PC-9 (cell line): Measurements from ENCODE around the gene CSNK1D.

ENCODE experiments used
- EZH2 ChIP-seq: fragments of 200-600 bp; sonication (generic); IDR thresholded peaks from 2 replicates; pipeline ENCODE4 v1.8.0; 2017; ENCODE audit warnings: antibody characterized with exemption, low read depth
- TF ChIP-seq, protein P1 (sequence below): fragments of 200-600 bp; sonication (generic); conservative IDR thresholded peaks from 2 replicates; pipeline ENCODE4 v1.6.1; 2017; ENCODE audit warnings: mixed run types, antibody characterized with exemption, mild to moderate bottlenecking, moderate library complexity

DNA sequence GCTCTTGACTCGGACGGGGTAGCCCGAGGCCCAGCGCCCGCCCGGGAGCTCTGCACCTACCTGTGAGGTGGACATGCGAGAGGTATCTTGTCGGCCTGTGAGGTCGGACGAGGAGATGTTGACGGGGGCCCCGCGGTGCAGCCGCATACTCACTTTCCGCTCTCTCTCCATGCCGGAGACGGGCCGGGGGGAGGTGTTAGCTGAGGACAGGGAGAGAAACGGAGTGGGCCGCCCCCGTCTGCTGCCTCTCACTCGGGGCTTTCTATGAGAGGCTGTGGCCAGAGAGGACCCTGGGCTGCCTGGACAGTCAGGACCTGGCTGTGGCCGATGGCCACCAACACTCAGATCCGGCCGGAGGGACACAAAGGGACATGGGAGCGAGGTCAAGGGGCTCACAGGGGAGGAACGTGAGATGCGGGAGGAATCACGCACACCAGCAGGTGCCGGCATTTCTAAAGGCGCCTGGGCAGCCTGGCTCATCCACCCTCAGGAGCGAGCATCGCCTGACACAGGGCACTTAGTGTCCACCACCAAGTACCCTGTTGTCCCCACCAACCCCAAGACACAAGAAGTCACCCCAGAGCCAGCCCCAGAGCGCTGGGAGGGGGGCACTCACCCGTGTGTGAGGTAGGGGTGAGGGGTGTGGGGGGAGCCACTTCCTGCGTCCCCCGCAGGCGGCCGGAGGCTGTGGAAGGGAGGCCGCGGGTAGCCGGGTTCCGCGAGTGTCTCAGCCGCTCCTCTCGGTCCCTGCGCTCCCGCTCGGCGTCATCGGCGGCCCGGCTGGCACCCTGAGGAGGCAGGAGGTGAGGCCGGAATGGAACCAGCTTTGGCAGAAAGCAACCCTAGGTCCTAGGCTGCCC, 24.5 kb downstream of the CSNK1D start:
- TF ChIP-seq, protein P1, sequence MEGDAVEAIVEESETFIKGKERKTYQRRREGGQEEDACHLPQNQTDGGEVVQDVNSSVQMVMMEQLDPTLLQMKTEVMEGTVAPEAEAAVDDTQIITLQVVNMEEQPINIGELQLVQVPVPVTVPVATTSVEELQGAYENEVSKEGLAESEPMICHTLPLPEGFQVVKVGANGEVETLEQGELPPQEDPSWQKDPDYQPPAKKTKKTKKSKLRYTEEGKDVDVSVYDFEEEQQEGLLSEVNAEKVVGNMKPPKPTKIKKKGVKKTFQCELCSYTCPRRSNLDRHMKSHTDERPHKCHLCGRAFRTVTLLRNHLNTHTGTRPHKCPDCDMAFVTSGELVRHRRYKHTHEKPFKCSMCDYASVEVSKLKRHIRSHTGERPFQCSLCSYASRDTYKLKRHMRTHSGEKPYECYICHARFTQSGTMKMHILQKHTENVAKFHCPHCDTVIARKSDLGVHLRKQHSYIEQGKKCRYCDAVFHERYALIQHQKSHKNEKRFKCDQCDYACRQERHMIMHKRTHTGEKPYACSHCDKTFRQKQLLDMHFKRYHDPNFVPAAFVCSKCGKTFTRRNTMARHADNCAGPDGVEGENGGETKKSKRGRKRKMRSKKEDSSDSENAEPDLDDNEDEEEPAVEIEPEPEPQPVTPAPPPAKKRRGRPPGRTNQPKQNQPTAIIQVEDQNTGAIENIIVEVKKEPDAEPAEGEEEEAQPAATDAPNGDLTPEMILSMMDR: no peak
- no peak for TF ChIP-seq EZH2
